HL-60 (cell line): ENCODE data around the gene GRAMD4.

ENCODE experiments used
- GABPA ChIP-seq: IDR thresholded peaks from 2 replicates; pipeline ENCODE4 v1.6.1; 2012; ENCODE audit warnings: low read depth
- POLR2AphosphoS5 ChIP-seq: IDR thresholded peaks from 2 replicates; pipeline ENCODE4 v1.6.1; 2012; ENCODE audit warnings: low read depth
- TF ChIP-seq, protein P1 (sequence below): IDR thresholded peaks from one replicate; pipeline ENCODE4 v1.5.1; 2011; ENCODE audit warnings: low read length, control low read depth, inconsistent platforms; ENCODE audit not compliant: insufficient read depth
- TF ChIP-seq, protein P2 (sequence below): IDR thresholded peaks from 2 replicates; pipeline ENCODE4 v1.6.1; 2012; ENCODE audit warnings: low read depth; ENCODE audit not compliant: insufficient replicate concordance

DNA sequence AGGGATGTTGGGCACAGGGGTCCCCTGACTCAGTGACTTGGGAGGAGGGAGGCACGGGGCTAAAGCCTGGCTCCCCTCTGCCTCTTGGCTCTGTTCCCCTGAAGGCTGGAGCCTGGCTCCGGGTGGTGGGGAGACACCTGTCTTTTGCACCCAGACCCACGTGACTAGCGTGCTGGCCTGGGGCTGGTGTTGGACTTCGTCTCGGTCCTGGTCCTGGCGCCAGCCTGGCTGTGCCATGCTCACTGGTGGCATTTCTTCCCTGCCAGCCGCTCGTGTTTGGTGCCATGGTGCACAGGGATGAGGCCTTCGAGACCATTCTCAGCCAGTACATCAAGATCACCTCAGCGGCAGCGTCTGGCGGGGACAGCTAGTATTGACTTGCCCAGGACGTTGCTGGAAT is 56.7 kb downstream of the GRAMD4 start:
- TF ChIP-seq, protein P1, sequence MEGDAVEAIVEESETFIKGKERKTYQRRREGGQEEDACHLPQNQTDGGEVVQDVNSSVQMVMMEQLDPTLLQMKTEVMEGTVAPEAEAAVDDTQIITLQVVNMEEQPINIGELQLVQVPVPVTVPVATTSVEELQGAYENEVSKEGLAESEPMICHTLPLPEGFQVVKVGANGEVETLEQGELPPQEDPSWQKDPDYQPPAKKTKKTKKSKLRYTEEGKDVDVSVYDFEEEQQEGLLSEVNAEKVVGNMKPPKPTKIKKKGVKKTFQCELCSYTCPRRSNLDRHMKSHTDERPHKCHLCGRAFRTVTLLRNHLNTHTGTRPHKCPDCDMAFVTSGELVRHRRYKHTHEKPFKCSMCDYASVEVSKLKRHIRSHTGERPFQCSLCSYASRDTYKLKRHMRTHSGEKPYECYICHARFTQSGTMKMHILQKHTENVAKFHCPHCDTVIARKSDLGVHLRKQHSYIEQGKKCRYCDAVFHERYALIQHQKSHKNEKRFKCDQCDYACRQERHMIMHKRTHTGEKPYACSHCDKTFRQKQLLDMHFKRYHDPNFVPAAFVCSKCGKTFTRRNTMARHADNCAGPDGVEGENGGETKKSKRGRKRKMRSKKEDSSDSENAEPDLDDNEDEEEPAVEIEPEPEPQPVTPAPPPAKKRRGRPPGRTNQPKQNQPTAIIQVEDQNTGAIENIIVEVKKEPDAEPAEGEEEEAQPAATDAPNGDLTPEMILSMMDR, result no peak
- TF ChIP-seq GABPA (no peak), POLR2AphosphoS5 (no peak)
- TF ChIP-seq, protein P2, sequence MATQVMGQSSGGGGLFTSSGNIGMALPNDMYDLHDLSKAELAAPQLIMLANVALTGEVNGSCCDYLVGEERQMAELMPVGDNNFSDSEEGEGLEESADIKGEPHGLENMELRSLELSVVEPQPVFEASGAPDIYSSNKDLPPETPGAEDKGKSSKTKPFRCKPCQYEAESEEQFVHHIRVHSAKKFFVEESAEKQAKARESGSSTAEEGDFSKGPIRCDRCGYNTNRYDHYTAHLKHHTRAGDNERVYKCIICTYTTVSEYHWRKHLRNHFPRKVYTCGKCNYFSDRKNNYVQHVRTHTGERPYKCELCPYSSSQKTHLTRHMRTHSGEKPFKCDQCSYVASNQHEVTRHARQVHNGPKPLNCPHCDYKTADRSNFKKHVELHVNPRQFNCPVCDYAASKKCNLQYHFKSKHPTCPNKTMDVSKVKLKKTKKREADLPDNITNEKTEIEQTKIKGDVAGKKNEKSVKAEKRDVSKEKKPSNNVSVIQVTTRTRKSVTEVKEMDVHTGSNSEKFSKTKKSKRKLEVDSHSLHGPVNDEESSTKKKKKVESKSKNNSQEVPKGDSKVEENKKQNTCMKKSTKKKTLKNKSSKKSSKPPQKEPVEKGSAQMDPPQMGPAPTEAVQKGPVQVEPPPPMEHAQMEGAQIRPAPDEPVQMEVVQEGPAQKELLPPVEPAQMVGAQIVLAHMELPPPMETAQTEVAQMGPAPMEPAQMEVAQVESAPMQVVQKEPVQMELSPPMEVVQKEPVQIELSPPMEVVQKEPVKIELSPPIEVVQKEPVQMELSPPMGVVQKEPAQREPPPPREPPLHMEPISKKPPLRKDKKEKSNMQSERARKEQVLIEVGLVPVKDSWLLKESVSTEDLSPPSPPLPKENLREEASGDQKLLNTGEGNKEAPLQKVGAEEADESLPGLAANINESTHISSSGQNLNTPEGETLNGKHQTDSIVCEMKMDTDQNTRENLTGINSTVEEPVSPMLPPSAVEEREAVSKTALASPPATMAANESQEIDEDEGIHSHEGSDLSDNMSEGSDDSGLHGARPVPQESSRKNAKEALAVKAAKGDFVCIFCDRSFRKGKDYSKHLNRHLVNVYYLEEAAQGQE, result no peak
